ENCODE data around the gene GPR37L1. TPM values are rescaled to one million over a fixed set of nuclear protein-coding genes. Genes with fewer than 3 reads are reported as not detected.
"Not testable (repeated sequence)": the region's sequence is repeated elsewhere in the genome, so short reads cannot be mapped to it uniquely, and the experiment has no call there.

GPR37L1 gene
- total and polyA plus RNA-seq, 4 donors, result 3.1 to 9.7 (median 6.6) TPM

DNA sequence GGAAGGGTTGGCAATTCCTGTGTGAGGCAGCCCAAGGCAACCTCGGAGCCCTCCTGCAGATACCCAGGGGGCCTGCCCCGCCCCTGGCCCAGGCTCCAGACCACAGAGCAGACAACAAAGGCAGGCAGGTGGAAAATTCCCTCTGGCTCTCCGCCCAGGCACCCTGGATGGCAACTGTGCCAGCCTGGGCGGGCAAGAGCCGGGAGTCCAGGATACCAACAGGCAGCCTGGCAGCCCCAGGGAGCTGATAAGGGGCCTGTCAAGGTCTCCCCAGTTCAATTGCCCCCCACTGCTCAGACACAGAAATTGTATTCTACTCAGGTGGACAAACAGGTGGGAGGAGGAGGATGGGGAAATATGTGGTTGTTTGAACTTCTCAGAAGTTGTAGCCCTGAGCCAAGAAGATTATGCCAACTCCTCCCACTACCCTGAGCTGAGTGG is 15.4 kb upstream of the GPR37L1 start:
- no peaks in the 10 kb centered on the region for H3K9me3 ChIP-seq (ENCODE audit: control insufficient read depth, insufficient read depth, low read length)
- no peak overlapping the region for H3K4me3 ChIP-seq (ENCODE audit: low read depth, low read length)
- DNase-seq (ENCODE audit: low read depth in 4 of 6, low spot score in 6 of 6), result peak in 2 of 6 donors; percentile 51 to 69
- peak overlapping the region; percentile 67 for H3K27ac ChIP-seq (ENCODE audit: low read depth, low read length)
- H3K4me1 ChIP-seq (ENCODE audit: control insufficient read depth, insufficient read depth, low read length), result peaks cover 35% of the 10 kb centered on the region
- no peaks in the 10 kb centered on the region for H3K36me3 ChIP-seq (ENCODE audit: control insufficient read depth, insufficient read depth, low read length)
- WGBS (ENCODE audit: insufficient coverage), result 49% methylated on average over 4 of the region's 5 CpGs
- H3K27me3 ChIP-seq (ENCODE audit: control insufficient read depth, insufficient read depth, low read length), result no peaks in the 10 kb centered on the region

DNA sequence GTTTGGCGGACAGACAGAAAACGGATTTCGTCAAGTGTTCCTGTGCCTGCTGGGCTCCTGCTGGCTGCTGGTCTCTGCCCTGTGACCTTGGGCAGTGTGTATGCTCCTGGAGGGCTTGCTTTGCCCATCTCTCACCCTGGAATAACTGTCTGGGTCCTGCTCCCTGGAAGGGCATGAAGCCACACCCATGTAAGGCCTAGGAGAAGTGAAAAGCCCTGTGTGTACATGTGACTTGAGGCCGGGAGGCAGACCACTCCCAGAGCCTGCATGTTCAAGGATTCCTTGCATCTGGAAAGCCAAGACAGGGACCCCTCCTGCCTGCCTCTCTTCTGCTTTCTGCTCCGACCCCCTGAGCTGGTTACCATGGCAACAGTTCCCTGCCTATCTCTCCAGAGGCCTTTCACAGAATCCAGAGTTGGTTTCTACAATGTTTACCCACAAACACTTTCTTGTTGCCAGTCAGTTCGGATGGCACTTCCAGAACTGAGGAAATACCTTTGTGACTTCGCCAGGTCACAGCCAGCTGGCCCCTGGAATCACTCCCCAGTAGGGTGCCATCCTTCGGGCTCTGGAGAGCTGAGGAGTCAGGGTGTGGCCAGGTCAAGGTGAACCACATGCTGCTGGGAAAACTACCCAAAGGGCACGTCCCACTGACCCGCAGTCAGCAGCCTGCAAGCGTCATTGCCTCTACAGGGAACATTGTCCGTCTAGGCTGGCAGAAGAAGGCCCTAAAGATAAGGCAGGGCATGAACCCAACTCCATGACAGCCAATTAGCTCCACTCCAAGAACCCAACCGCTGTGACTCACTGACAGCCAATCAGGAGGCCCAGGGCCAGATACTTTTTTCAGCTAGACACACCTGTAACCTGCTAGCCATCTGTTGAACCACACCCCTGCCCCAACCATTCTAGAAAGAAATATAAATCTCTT is 14.7 kb upstream of the GPR37L1 start:
- Histone ChIP-seq H3K4me3 (ENCODE audit: low read depth, low read length) (no peak overlapping the region), H3K4me1 (ENCODE audit: control insufficient read depth, insufficient read depth, low read length) (peaks cover 39% of the 10 kb centered on the region), H3K27me3 (ENCODE audit: control insufficient read depth, insufficient read depth, low read length) (no peaks in the 10 kb centered on the region), H3K36me3 (ENCODE audit: control insufficient read depth, insufficient read depth, low read length) (no peaks in the 10 kb centered on the region), H3K27ac (ENCODE audit: low read depth, low read length) (peak overlapping the region; percentile 67), H3K9me3 (ENCODE audit: control insufficient read depth, insufficient read depth, low read length) (no peaks in the 10 kb centered on the region)
- WGBS (ENCODE audit: insufficient coverage), result 44% methylated on average over 13 of the region's 13 CpGs
- peak in 2 of 6 donors; percentile 74 to 95 for DNase-seq (ENCODE audit: low read depth in 4 of 6, low spot score in 6 of 6)

DNA sequence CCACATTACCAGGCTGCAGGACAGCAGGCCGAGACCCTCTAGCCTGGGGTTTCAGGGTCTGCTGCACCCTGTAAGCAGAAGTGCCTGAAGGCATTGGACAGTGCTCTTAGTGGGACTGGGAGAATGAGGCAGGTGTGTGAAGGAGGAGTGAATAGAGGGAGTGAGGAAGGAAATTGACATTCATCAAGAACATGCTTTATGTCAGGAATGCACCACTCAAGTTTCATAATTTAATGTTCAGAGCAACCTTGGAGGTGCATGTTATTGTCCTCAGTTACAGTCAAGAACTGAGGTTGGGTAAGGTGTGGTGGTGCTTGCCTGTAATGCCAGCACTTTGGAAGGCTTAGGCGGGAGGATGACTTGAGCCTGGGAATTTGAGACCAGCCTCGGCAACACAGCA is 11.7 kb upstream of the GPR37L1 start:
- no peaks in the 10 kb centered on the region for H3K9me3 ChIP-seq (ENCODE audit: control insufficient read depth, insufficient read depth, low read length)
- no peak overlapping the region for H3K27ac ChIP-seq (ENCODE audit: low read depth, low read length)
- no peaks in the 10 kb centered on the region for H3K27me3 ChIP-seq (ENCODE audit: control insufficient read depth, insufficient read depth, low read length)
- WGBS (ENCODE audit: insufficient coverage), result 91% methylated on average over 1 of the region's 3 CpGs
- peaks cover 40% of the 10 kb centered on the region for H3K4me1 ChIP-seq (ENCODE audit: control insufficient read depth, insufficient read depth, low read length)
- no peak for DNase-seq (ENCODE audit: low read depth in 4 of 6, low spot score in 6 of 6)
- H3K36me3 ChIP-seq (ENCODE audit: control insufficient read depth, insufficient read depth, low read length), result no peaks in the 10 kb centered on the region
- H3K4me3 ChIP-seq (ENCODE audit: low read depth, low read length), result no peak overlapping the region

DNA sequence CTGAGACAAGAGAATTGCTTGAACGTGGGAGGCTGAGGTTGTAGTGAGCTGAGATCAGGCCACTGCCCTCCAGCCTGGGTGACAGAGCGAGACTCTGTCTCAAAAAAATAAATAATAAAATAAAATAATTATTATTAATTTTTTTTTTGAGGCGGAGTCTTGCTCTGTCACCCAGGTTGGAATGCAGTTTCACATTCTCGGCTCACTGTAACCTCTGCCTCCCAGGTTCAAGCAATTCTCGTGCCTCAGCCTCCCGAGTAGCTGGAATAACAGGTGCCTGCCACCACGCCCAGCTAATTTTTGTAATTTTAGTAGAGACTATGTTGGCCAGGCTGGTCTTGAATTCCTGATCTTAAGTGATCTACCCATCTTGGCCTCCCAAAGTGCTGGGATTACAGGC is 11.1 kb upstream of the GPR37L1 start:
- not testable (repeated sequence) for H3K36me3 ChIP-seq (ENCODE audit: control insufficient read depth, insufficient read depth, low read length); H3K9me3 ChIP-seq (ENCODE audit: control insufficient read depth, insufficient read depth, low read length); DNase-seq (ENCODE audit: low read depth in 4 of 6, low spot score in 6 of 6); H3K4me3 ChIP-seq (ENCODE audit: low read depth, low read length); H3K27me3 ChIP-seq (ENCODE audit: control insufficient read depth, insufficient read depth, low read length); H3K27ac ChIP-seq (ENCODE audit: low read depth, low read length)
- 100% methylated on average over 2 of the region's 7 CpGs for WGBS (ENCODE audit: insufficient coverage)
- peaks cover 35% of the 10 kb centered on the region for H3K4me1 ChIP-seq (ENCODE audit: control insufficient read depth, insufficient read depth, low read length)

DNA sequence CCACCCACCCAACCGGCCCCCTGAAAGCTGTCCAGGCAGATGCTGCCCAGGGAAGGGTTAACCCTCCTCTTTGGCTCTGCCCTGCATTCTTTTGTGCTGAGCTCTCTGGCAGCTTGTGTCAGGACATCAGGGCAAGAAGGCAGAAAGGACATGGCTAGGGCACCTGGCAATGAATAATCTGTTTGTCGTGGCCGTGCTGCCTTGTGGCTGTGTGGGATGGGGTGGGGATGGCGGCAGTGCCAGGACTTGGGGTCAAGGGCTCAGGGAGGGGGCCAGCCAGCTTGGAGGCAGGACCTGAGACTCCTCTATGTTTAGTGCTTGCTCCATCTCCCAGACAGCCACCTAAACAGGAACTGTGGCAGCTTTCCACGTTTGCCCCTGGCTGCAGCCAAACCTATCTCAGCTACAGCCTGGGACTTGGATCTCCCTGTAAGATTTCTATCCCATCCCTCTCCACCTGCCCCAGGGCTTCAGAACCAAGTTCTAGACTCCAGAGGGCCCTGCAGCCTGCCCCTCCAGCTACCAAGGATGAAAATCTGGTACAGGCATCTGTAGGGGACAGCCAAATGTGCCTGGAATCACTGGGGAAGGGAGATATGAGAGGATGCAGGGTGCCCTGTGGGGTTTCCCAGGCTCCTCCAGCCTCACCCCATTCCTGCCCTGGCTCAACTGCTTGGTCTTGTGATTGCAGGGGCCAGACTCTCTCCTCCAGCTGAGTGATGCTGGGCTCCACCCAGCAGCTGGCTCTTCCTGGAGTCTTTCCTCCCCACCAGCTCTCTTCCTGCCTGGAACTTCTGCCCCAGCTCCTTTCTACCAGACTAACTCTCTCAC is 9.6 kb upstream of the GPR37L1 start:
- WGBS (ENCODE audit: insufficient coverage), result 19% methylated on average over 5 of the region's 5 CpGs
- Histone ChIP-seq H3K9me3 (ENCODE audit: control insufficient read depth, insufficient read depth, low read length) (no peaks in the 10 kb centered on the region), H3K27me3 (ENCODE audit: control insufficient read depth, insufficient read depth, low read length) (no peaks in the 10 kb centered on the region), H3K36me3 (ENCODE audit: control insufficient read depth, insufficient read depth, low read length) (no peaks in the 10 kb centered on the region), H3K4me3 (ENCODE audit: low read depth, low read length) (no peak overlapping the region), H3K27ac (ENCODE audit: low read depth, low read length) (peak overlapping the region; percentile 19), H3K4me1 (ENCODE audit: control insufficient read depth, insufficient read depth, low read length) (peaks cover 21% of the 10 kb centered on the region)
- DNase-seq (ENCODE audit: low read depth in 4 of 6, low spot score in 6 of 6), result peak in 1 of 6 donors; percentile 55

DNA sequence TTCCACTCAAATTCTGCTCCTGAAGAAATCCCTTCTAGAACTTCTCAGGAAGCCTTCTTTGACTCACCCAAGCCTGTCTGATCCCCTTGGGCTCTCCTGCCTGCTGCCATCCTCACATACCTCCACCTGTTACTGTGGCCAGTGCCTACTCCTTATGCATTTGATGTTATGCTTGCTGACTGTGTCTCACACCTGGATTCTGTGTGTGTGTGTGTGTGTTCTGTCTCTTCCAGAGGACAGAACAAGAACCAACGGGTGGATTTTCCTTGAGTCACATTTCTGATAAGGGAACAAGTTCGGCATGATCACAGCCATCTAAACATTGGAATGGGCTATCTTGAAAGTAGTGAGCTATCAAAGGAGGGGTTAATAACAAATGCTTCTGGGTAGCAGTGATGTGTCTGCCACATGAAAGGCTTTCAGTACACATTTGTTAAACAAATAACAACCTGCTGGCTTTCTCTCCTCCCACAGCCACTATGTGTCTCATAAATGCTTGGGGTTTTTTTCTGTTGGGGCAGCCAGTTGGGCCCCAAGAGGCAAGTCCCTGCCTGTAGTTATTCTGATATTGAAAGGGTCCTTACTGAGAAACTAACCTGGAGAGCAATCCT is 8.9 kb upstream of the GPR37L1 start:
- Histone ChIP-seq H3K4me3 (ENCODE audit: low read depth, low read length) (no peak overlapping the region), H3K36me3 (ENCODE audit: control insufficient read depth, insufficient read depth, low read length) (no peaks in the 10 kb centered on the region), H3K9me3 (ENCODE audit: control insufficient read depth, insufficient read depth, low read length) (no peaks in the 10 kb centered on the region), H3K4me1 (ENCODE audit: control insufficient read depth, insufficient read depth, low read length) (peaks cover 16% of the 10 kb centered on the region), H3K27ac (ENCODE audit: low read depth, low read length) (peak overlapping the region; percentile 19), H3K27me3 (ENCODE audit: control insufficient read depth, insufficient read depth, low read length) (no peaks in the 10 kb centered on the region)
- DNase-seq (ENCODE audit: low read depth in 4 of 6, low spot score in 6 of 6), result no peak
- WGBS (ENCODE audit: insufficient coverage), result no CpG with 5 or more reads among the region's 2 CpGs

DNA sequence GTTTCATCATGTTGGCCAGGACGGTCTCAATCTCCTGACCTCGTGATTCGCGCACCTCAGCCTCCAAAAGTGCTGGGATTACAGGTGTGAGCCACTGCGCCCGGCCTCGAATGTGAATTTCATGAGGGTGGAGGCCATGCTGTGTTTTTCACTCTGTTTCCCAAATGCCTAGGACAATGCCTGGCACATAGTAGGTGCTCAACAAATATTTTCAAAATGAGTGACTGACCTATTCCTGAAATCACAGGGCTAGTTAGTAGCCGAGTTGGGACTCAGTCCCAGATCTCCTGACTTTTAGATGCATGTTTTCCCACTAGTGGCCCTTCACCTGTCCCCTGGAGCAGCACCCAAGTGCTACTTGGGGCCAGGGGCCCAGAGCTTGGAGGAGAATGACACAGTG is 6.4 kb upstream of the GPR37L1 start:
- Histone ChIP-seq H3K27ac (ENCODE audit: low read depth, low read length) (no peak overlapping the region), H3K9me3 (ENCODE audit: control insufficient read depth, insufficient read depth, low read length) (no peaks in the 10 kb centered on the region), H3K4me1 (ENCODE audit: control insufficient read depth, insufficient read depth, low read length) (peaks cover 20% of the 10 kb centered on the region), H3K36me3 (ENCODE audit: control insufficient read depth, insufficient read depth, low read length) (no peaks in the 10 kb centered on the region), H3K27me3 (ENCODE audit: control insufficient read depth, insufficient read depth, low read length) (no peaks in the 10 kb centered on the region), H3K4me3 (ENCODE audit: low read depth, low read length) (no peak overlapping the region)
- DNase-seq (ENCODE audit: low read depth in 4 of 6, low spot score in 6 of 6), result no peak
- WGBS (ENCODE audit: insufficient coverage), result over 99% methylated on average over 8 of the region's 8 CpGs

DNA sequence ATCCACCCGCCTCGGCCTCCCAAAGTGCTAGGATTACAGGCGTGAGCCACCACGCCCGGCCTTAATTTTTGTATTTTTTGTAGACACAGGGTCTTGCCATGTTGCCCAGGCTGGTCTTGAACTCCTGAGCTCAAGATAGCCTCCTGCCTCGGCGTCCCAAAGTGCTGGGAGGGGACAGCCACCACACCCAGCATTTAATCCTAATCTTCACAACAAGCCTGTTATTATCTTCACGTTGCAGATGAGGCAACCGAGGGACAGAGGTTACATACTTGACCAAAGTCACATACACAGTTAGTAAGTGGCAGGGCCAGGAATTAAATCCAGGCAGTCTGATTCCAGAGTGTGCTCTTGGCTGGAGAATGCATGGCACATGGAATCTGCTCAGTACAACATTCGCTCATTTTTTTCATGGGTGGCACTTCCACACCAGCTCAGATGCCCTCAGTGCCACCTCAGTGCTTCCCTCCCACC is 4.8 kb upstream of the GPR37L1 start:
- no peak for DNase-seq (ENCODE audit: low read depth in 4 of 6, low spot score in 6 of 6)

DNA sequence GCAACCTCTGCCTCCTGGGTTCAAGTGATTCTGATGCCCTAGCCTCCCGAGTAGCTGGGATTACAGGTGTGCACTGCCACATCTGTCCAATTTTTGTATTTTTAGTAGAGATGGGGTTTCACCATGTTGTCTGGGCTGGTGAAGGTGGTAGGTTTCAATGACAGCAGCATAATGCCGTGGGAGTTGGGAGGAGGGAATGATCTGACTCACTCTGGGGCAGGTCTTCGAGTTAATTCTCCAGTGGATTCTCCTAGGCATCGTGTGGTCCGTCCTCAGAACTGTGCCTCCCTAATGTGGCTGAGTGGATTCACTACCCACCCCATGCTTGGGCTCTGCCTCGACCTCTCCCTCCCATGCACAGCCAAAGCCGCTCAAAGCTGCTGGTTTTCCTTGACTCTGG is 1.7 kb upstream of the GPR37L1 start:
- H3K4me1 ChIP-seq (ENCODE audit: control insufficient read depth, insufficient read depth, low read length), result peaks cover 44% of the 10 kb centered on the region
- DNase-seq (ENCODE audit: low read depth in 4 of 6, low spot score in 6 of 6), result no peak
- H3K4me3 ChIP-seq (ENCODE audit: low read depth, low read length), result no peak overlapping the region
- no peaks in the 10 kb centered on the region for H3K36me3 ChIP-seq (ENCODE audit: control insufficient read depth, insufficient read depth, low read length)
- WGBS (ENCODE audit: insufficient coverage), result 89% methylated on average over 6 of the region's 7 CpGs
- H3K27ac ChIP-seq (ENCODE audit: low read depth, low read length), result no peak overlapping the region
- no peaks in the 10 kb centered on the region for H3K27me3 ChIP-seq (ENCODE audit: control insufficient read depth, insufficient read depth, low read length)
- no peaks in the 10 kb centered on the region for H3K9me3 ChIP-seq (ENCODE audit: control insufficient read depth, insufficient read depth, low read length)

More for the DNA sequence above, 4.8 kb upstream of the GPR37L1 start:
- H3K4me1 ChIP-seq (ENCODE audit: control insufficient read depth, insufficient read depth, low read length), result peaks cover 27% of the 10 kb centered on the region
- H3K4me3 ChIP-seq (ENCODE audit: low read depth, low read length), result no peak overlapping the region
- H3K27me3 ChIP-seq (ENCODE audit: control insufficient read depth, insufficient read depth, low read length), result no peaks in the 10 kb centered on the region
- H3K36me3 ChIP-seq (ENCODE audit: control insufficient read depth, insufficient read depth, low read length), result no peaks in the 10 kb centered on the region
- WGBS (ENCODE audit: insufficient coverage), result 76% methylated on average over 8 of the region's 10 CpGs
- H3K27ac ChIP-seq (ENCODE audit: low read depth, low read length), result no peak overlapping the region
- no peaks in the 10 kb centered on the region for H3K9me3 ChIP-seq (ENCODE audit: control insufficient read depth, insufficient read depth, low read length)
